Measurements from ENCODE around the gene CABLES2.

CABLES2 gene

GRCh38 chr20:62388839-62389600, 18.1 kb downstream of the CABLES2 start:
- DNase-seq: no peak
- TF ChIP-seq GATA1 (IDR thresholded peaks at IDR 0.05; ENCODE audit: low read depth, low read length) (no peak), POLR2A (IDR thresholded peaks at IDR 0.05; ENCODE audit: low read length) (peak; percentile 55)

- DNase-seq: no peak
- no peak for TF ChIP-seq POLR2A (IDR thresholded peaks at IDR 0.05; ENCODE audit: low read length)
- TF ChIP-seq GATA1 (IDR thresholded peaks at IDR 0.05; ENCODE audit: low read depth, low read length): no peak
Measured at GRCh38 chr20:62387933-62388635, 19.0 kb downstream of the CABLES2 start.

GRCh38 chr20:62387219-62387913, 19.7 kb downstream of the CABLES2 start:
- TF ChIP-seq POLR2A (IDR thresholded peaks at IDR 0.05; ENCODE audit: low read length) (no peak), GATA1 (IDR thresholded peaks at IDR 0.05; ENCODE audit: low read depth, low read length) (no peak)
- DNase-seq: no peak

- peak; percentile 96 to 97 for DNase-seq
- peak; percentile 93 for TF ChIP-seq POLR2A (IDR thresholded peaks at IDR 0.05; ENCODE audit: low read length)
- no peak for TF ChIP-seq GATA1 (IDR thresholded peaks at IDR 0.05; ENCODE audit: low read depth, low read length)
Measured at GRCh38 chr20:62386383-62387218, 20.5 kb downstream of the CABLES2 start, which contains the start of gene RPS21. RPS21 (plus strand) TSS chr20:62387103; CDS start chr20:62387339, 236 bp downstream.

- DNase-seq: peak; percentile 74 to 82
- TF ChIP-seq GATA1 (IDR thresholded peaks at IDR 0.05; ENCODE audit: low read depth, low read length) (no peak), POLR2A (IDR thresholded peaks at IDR 0.05; ENCODE audit: low read length) (no peak)
Measured at GRCh38 chr20:62382306-62383198, 24.5 kb downstream of the CABLES2 start.

- TF ChIP-seq GATA1 (IDR thresholded peaks at IDR 0.05; ENCODE audit: low read depth, low read length) (no peak), POLR2A (IDR thresholded peaks at IDR 0.05; ENCODE audit: low read length) (no peak)
- DNase-seq: no peak
Measured at GRCh38 chr20:62381842-62382241, 25.2 kb downstream of the CABLES2 start.

GRCh38 chr20:62381202-62381797, 25.8 kb downstream of the CABLES2 start:
- TF ChIP-seq GATA1 (IDR thresholded peaks at IDR 0.05; ENCODE audit: low read depth, low read length) (no peak), POLR2A (IDR thresholded peaks at IDR 0.05; ENCODE audit: low read length) (no peak)
- DNase-seq: peak; percentile 67 to 82

GRCh38 chr20:62378215-62378614, 28.9 kb downstream of the CABLES2 start:
- TF ChIP-seq GATA1 (IDR thresholded peaks at IDR 0.05; ENCODE audit: low read depth, low read length) (no peak), POLR2A (IDR thresholded peaks at IDR 0.05; ENCODE audit: low read length) (no peak)
- DNase-seq: no peak

GRCh38 chr20:62377615-62378178, 29.4 kb downstream of the CABLES2 start:
- no peak for TF ChIP-seq GATA1 (IDR thresholded peaks at IDR 0.05; ENCODE audit: low read depth, low read length)
- TF ChIP-seq POLR2A (IDR thresholded peaks at IDR 0.05; ENCODE audit: low read length): no peak
- DNase-seq: no peak

GRCh38 chr20:62377064-62377461, 30.0 kb downstream of the CABLES2 start:
- TF ChIP-seq GATA1 (IDR thresholded peaks at IDR 0.05; ENCODE audit: low read depth, low read length): no peak
- no peak for DNase-seq

GRCh38 chr20:62376112-62377063, 30.7 kb downstream of the CABLES2 start:
- TF ChIP-seq GATA1 (IDR thresholded peaks at IDR 0.05; ENCODE audit: low read depth, low read length): no peak
- TF ChIP-seq POLR2A (IDR thresholded peaks at IDR 0.05; ENCODE audit: low read length): no peak
- DNase-seq: no peak

All from erythroblast (primary cell).